Sigmoid colon (tissue), 7 donors: Measurements from ENCODE around the gene STK10. TPM values are rescaled to one million over a fixed set of nuclear protein-coding genes. Genes with fewer than 3 reads are reported as not detected.

Experiments
- DNase-seq: peaks from one replicate; pipeline ENCODE4 v3.0.0-alpha.2; 2019
- H3K27ac ChIP-seq, 4 donors: fragments of 200-600 bp; sonication (generic); one replicate each; pipeline ENCODE4 v1.5.1; 2016 to 2019; ENCODE audit warnings: mild to moderate bottlenecking in 1 of 4
- H3K27me3 ChIP-seq, 3 donors: fragments of 200-600 bp; sonication (generic); one replicate each; pipeline ENCODE4 v1.5.1; 2019; ENCODE audit warnings: mild to moderate bottlenecking in 1 of 3
- H3K36me3 ChIP-seq, 4 donors: fragments of 200-600 bp; sonication (generic); one replicate each; pipeline ENCODE4 v1.5.1; 2016 to 2019
- H3K4me1 ChIP-seq, 4 donors: fragments of 200-600 bp; sonication (generic); one replicate each; pipeline ENCODE4 v1.5.1; 2017 to 2019
- H3K4me3 ChIP-seq, 4 donors: fragments of 200-600 bp; sonication (generic); one replicate each; pipeline ENCODE4 v1.5.1; 2017 to 2019; ENCODE audit warnings: mild to moderate bottlenecking in 2 of 4, moderate library complexity in 1 of 4
- H3K9me3 ChIP-seq, 4 donors: fragments of 200-600 bp in 3 of 4; sonication (generic) in 3 of 4; one replicate each; pipeline versions ENCODE4 v1.5.1 to v1.6.1; 2013 to 2019
- CTCF ChIP-seq, 4 experiments: fragments of 450-650 bp in 3 of 4; fragments of 200-600 bp in 1 of 4; IDR thresholded peaks; one replicate each; pipeline ENCODE4 v1.5.1; 2016 to 2019; ENCODE audit warnings: antibody characterized with exemption in 4 of 4, mild to moderate bottlenecking in 3 of 4, moderate library complexity in 2 of 4
- EP300 ChIP-seq, 4 donors: sonication (generic); formaldehyde crosslinking; IDR thresholded peaks; one replicate each; pipeline ENCODE4 v1.6.1; 2017; ENCODE audit warnings: antibody characterized with exemption in 4 of 4
- POLR2A ChIP-seq, 2 donors: fragments of 450-650 bp; IDR thresholded peaks; one replicate each; pipeline ENCODE4 v1.6.1; 2016; ENCODE audit warnings: antibody characterized with exemption in 2 of 2, mild to moderate bottlenecking in 2 of 2, moderate library complexity in 2 of 2
- POLR2AphosphoS5 ChIP-seq, 4 donors: sonication (generic); formaldehyde crosslinking; IDR thresholded peaks; one replicate each; pipeline ENCODE4 v1.6.1; 2017; ENCODE audit warnings: antibody characterized with exemption in 4 of 4
- WGBS, 2 donors: extraction: QIAGEN DNeasy Blood & Tissue Kit; methylation state at CpG; one replicate each; pipeline ENCODE4 v1.1.7; 2013; 5-methylcytosine and 5-hydroxymethylcytosine counted together
- intact Hi-C: fragments of 100-400 bp; cut with DNase I; formaldehyde crosslinking; loops from one replicate; pipeline ENCODE4 v1.15.1; 2023
- polyA plus RNA-seq, 3 donors: library from polyadenylated mRNA; stranded (reverse); fragments of 200-250 nt; gene quantifications; one replicate each; pipeline ENCODE4 v1.2.3, GENCODE V29; 2013
- total RNA-seq, 4 donors: library from RNA; depleted of rRNA; stranded (reverse); fragments of >200 nt; gene quantifications; one replicate each; pipeline ENCODE4 v1.1.0, GENCODE V29; 2016
- donor health status: healthy with polysubstance abuse.
- donor health status: Bipolar disorder and iron deficiency.
- donor health status: healthy.

The STK10 gene
- total and polyA plus RNA-seq, 7 donors: 4.2 to 28.6 (median 12.5) TPM

GRCh38 chr5:172106511-172107356 is 81.3 kb downstream of the STK10 start:
- intact Hi-C loops: loop anchor here (1.0 to 10.0 kb wide), 4 partner anchors 82 to 588 kb away; partner anchors contain the start of genes SH3PXD2B and STK10
- H3K4me3 ChIP-seq: peak overlapping the region; percentile 28 to 43 (median 36)
- peak overlapping the region; percentile 24 to 70 (median 57) for H3K27ac ChIP-seq
- TF ChIP-seq EP300 (IDR thresholded peaks at IDR 0.05) (no peak), CTCF (IDR thresholded peaks at IDR 0.05) (peak; percentile 62 to 98 (median 90))
- H3K9me3 ChIP-seq: no peaks in the 10 kb centered on the region
- no peaks in the 10 kb centered on the region for H3K27me3 ChIP-seq
- WGBS, 2 donors: 27 to 35% methylated on average over 39 of the region's 39 CpGs
- peaks cover 0 to 62% (median 53%) of the 10 kb centered on the region in 4 donors for H3K4me1 ChIP-seq
- no peaks in the 10 kb centered on the region for H3K36me3 ChIP-seq
- peak; percentile 78 for DNase-seq

- no peak for TF ChIP-seq POLR2AphosphoS5 (IDR thresholded peaks at IDR 0.05)
- intact Hi-C loops: loop anchor here (2.0 to 10.0 kb wide), 3 partner anchors 179 to 589 kb away; partner anchors contain the start of gene SH3PXD2B
- Histone ChIP-seq H3K36me3 (no peaks in the 10 kb centered on the region), H3K4me1 (peaks cover 0 to 53% (median 44%) of the 10 kb centered on the region in 4 donors), H3K27ac (no peak overlapping the region), H3K27me3 (no peaks in the 10 kb centered on the region), H3K4me3 (no peak overlapping the region), H3K9me3 (no peaks in the 10 kb centered on the region)
- DNase-seq: no peak
- WGBS, 2 donors: 89 to 93% methylated on average over 14 of the region's 14 CpGs
Observed at GRCh38 chr5:172105811-172106210, 82.2 kb downstream of the STK10 start.

- no peaks in the 10 kb centered on the region for H3K27me3 ChIP-seq
- TF ChIP-seq POLR2A (IDR thresholded peaks at IDR 0.05) (no peak), POLR2AphosphoS5 (IDR thresholded peaks at IDR 0.05) (no peak), CTCF (IDR thresholded peaks at IDR 0.05) (no peak), EP300 (IDR thresholded peaks at IDR 0.05) (no peak)
- no peaks in the 10 kb centered on the region for H3K36me3 ChIP-seq
- H3K27ac ChIP-seq: peak overlapping the region in 3 of 4 donors; percentile 9 to 74 (median 61)
- H3K4me3 ChIP-seq: no peak overlapping the region
- 78 to 89% methylated on average over 17 of the region's 17 CpGs for WGBS, 2 donors
- peaks cover 0 to 46% (median 37%) of the 10 kb centered on the region in 4 donors for H3K4me1 ChIP-seq
- no peaks in the 10 kb centered on the region for H3K9me3 ChIP-seq
- intact Hi-C loops: loop anchor here (5.0 to 10.0 kb wide), 3 partner anchors 53 to 590 kb away; partner anchors contain the start of gene SH3PXD2B
- DNase-seq: no peak
Observed at GRCh38 chr5:172104801-172105701, 83.0 kb downstream of the STK10 start.

GRCh38 chr5:172104021-172104420 is 84.0 kb downstream of the STK10 start:
- no peak for DNase-seq
- Histone ChIP-seq H3K27me3 (no peaks in the 10 kb centered on the region), H3K27ac (peak overlapping the region; percentile 34 to 81 (median 68)), H3K4me1 (peaks cover 0 to 46% (median 35%) of the 10 kb centered on the region in 4 donors), H3K9me3 (no peaks in the 10 kb centered on the region), H3K36me3 (no peaks in the 10 kb centered on the region), H3K4me3 (no peak overlapping the region)
- intact Hi-C loops: loop anchor here (5.0 to 10.0 kb wide), 3 partner anchors 52 to 591 kb away; partner anchors contain the start of gene SH3PXD2B
- 88 to 93% methylated on average over 11 of the region's 11 CpGs for WGBS, 2 donors
- TF ChIP-seq EP300 (IDR thresholded peaks at IDR 0.05) (no peak), POLR2AphosphoS5 (IDR thresholded peaks at IDR 0.05) (no peak), POLR2A (IDR thresholded peaks at IDR 0.05) (no peak), CTCF (IDR thresholded peaks at IDR 0.05) (no peak)
